ENCODE data around the gene ODAD4. TPM values are rescaled to one million over a fixed set of nuclear protein-coding genes. Genes with fewer than 3 reads are reported as not detected.

Gene ODAD4
- total RNA-seq, 1 experiment from 2014 or later: 0.69 TPM

DNA sequence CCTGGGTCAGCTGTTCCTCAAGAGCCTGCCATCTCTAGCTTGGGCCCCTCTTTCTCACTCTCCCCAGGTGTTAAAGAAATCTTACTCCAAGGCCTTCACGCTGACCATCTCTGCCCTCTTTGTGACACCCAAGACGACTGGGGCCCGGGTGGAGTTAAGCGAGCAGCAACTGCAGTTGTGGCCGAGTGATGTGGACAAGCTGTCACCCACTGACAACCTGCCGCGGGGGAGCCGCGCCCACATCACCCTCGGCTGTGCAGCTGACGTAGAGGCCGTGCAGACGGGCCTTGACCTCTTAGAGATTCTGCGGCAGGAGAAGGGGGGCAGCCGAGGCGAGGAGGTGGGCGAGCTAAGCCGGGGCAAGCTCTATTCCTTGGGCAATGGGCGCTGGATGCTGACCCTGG lies 43.0 kb downstream of the ODAD4 start:
- TF ChIP-seq, protein P1, sequence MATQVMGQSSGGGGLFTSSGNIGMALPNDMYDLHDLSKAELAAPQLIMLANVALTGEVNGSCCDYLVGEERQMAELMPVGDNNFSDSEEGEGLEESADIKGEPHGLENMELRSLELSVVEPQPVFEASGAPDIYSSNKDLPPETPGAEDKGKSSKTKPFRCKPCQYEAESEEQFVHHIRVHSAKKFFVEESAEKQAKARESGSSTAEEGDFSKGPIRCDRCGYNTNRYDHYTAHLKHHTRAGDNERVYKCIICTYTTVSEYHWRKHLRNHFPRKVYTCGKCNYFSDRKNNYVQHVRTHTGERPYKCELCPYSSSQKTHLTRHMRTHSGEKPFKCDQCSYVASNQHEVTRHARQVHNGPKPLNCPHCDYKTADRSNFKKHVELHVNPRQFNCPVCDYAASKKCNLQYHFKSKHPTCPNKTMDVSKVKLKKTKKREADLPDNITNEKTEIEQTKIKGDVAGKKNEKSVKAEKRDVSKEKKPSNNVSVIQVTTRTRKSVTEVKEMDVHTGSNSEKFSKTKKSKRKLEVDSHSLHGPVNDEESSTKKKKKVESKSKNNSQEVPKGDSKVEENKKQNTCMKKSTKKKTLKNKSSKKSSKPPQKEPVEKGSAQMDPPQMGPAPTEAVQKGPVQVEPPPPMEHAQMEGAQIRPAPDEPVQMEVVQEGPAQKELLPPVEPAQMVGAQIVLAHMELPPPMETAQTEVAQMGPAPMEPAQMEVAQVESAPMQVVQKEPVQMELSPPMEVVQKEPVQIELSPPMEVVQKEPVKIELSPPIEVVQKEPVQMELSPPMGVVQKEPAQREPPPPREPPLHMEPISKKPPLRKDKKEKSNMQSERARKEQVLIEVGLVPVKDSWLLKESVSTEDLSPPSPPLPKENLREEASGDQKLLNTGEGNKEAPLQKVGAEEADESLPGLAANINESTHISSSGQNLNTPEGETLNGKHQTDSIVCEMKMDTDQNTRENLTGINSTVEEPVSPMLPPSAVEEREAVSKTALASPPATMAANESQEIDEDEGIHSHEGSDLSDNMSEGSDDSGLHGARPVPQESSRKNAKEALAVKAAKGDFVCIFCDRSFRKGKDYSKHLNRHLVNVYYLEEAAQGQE (IDR thresholded peaks at IDR 0.05; ENCODE audit: insufficient read depth in 1 of 2, low read depth in 2 of 2, low read length in 1 of 2): no peak
- TF ChIP-seq TCF7L2 (IDR thresholded peaks at IDR 0.05; ENCODE audit: low read depth, low read length): no peak
- TF ChIP-seq POLR2AphosphoS5 (IDR thresholded peaks at IDR 0.05; ENCODE audit: low read depth, low read length): no peak
- TF ChIP-seq SIN3A (IDR thresholded peaks at IDR 0.05; ENCODE audit: borderline replicate concordance, insufficient read depth, low read depth, low read length): no peak
- no peak for TF ChIP-seq CTCF (IDR thresholded peaks at IDR 0.05)
- in situ Hi-C loops (cut with HindIII; ENCODE audit: low pct_unique_long_range_greater_than_20kb, low sequenced_read_pairs): no loop called here
- CTCF ChIA-PET: interaction anchor here (1.3 kb wide), 1 partner anchor 10 kb away, joined by 8 read pairs; no protein-coding TSS in a partner anchor
- DNase-seq (ENCODE audit: low read depth, low spot score) (no peak), ATAC-seq (no peak)
- Histone ChIP-seq H3K4me3 (ENCODE audit: low read depth in 2 of 2, low read length in 2 of 2) (no peak overlapping the region), H3K4me1 (ENCODE audit: control insufficient read depth, insufficient read depth, low read length) (peaks cover 25% of the 10 kb centered on the region), H3K27ac (ENCODE audit: low read length) (0 out of 2 replicates have a peak overlapping the region, but pooled peaks have one; percentile 29), H3K9me3 (ENCODE audit: control insufficient read depth, insufficient read depth, low read depth, low read length) (no peaks in the 10 kb centered on the region), H3K27me3 (ENCODE audit: control insufficient read depth, insufficient read depth, low read length) (no peaks in the 10 kb centered on the region), H3K36me3 (ENCODE audit: control insufficient read depth, insufficient read depth, low read length) (no peaks in the 10 kb centered on the region)
- POLR2A ChIA-PET: interaction anchor here (0.6 to 1.0 kb wide), 2 partner anchors 9 to 31 kb away, joined by 3 to 4 read pairs; no protein-coding TSS in a partner anchor
- BruUV-seq (replicated peaks): no TSS peak
- intact Hi-C loops (cut with micrococcal nuclease; ENCODE audit: unreplicated experiment): no loop called here

DNA sequence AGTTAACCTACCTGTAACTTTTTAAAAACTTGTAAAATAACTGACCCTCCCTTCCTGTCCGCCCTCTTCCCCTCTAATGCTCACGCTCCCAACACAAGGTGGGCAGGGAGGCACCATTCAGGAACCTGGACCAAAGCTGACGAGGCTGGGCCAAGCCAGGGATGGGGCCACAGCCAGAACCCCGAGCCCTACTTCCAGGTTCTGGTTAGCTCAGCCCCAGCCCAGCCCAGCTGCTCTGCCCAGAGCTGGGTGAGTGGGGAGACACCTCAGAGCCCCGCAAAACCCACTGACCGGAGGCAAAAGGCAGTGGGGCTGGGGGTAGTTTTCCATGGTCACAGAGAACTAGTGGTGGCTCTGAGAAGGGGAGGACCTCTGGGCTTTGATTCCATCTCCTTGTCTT lies 43.6 kb downstream of the ODAD4 start:
- Histone ChIP-seq H3K36me3 (ENCODE audit: control insufficient read depth, insufficient read depth, low read length) (no peaks in the 10 kb centered on the region), H3K27me3 (ENCODE audit: control insufficient read depth, insufficient read depth, low read length) (no peaks in the 10 kb centered on the region), H3K27ac (ENCODE audit: low read length) (0 out of 2 replicates have a peak overlapping the region, but pooled peaks have one; percentile 12), H3K9me3 (ENCODE audit: control insufficient read depth, insufficient read depth, low read depth, low read length) (no peaks in the 10 kb centered on the region), H3K4me1 (ENCODE audit: control insufficient read depth, insufficient read depth, low read length) (peaks cover 22% of the 10 kb centered on the region), H3K4me3 (ENCODE audit: low read depth in 2 of 2, low read length in 2 of 2) (no peak overlapping the region)
- in situ Hi-C loops (cut with HindIII; ENCODE audit: low pct_unique_long_range_greater_than_20kb, low sequenced_read_pairs) (no loop called here), intact Hi-C loops (cut with micrococcal nuclease; ENCODE audit: unreplicated experiment) (no loop called here)
- ATAC-seq (no peak), DNase-seq (ENCODE audit: low read depth, low spot score) (no peak)
- ChIA-PET CTCF (no interaction called here), POLR2A (no interaction called here)
- no TSS peak for BruUV-seq (replicated peaks)
- TF ChIP-seq TCF7L2 (IDR thresholded peaks at IDR 0.05; ENCODE audit: low read depth, low read length): no peak
- peak; percentile 24; the same call in 1 of the 2 replicates for TF ChIP-seq POLR2AphosphoS5 (IDR thresholded peaks at IDR 0.05; ENCODE audit: low read depth, low read length)
- TF ChIP-seq, protein P1 (IDR thresholded peaks at IDR 0.05; ENCODE audit: insufficient read depth in 1 of 2, low read depth in 2 of 2, low read length in 1 of 2): no peak

Measured in Panc1 (cell line).